Measurements from ENCODE around the gene CCT2.

Gene CCT2

DNA sequence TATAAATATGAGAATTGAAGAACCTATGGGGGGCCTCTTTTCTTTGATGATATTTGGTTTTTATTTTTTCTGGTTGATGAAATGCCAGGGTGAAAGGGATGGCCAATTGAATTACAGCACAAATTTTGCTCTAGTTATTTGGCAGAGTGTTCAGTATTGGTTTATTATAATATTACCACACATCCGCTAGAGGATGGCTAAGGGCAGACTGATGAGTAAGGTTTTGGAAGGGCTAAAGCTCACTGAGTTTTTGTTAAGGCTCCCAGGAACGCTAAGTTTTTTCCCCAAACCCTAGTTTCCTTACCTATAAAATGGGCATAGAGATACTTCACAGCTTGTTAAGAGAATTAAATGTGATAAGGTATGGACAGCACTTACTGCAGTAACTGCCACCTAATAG, 59.8 kb downstream of the CCT2 start:
- no peak overlapping the region for H3K4me3 ChIP-seq (ENCODE audit: control insufficient read depth, low read depth, low read length)
- no peak for DNase-seq (ENCODE audit: low read depth)
- TF ChIP-seq, protein P1, sequence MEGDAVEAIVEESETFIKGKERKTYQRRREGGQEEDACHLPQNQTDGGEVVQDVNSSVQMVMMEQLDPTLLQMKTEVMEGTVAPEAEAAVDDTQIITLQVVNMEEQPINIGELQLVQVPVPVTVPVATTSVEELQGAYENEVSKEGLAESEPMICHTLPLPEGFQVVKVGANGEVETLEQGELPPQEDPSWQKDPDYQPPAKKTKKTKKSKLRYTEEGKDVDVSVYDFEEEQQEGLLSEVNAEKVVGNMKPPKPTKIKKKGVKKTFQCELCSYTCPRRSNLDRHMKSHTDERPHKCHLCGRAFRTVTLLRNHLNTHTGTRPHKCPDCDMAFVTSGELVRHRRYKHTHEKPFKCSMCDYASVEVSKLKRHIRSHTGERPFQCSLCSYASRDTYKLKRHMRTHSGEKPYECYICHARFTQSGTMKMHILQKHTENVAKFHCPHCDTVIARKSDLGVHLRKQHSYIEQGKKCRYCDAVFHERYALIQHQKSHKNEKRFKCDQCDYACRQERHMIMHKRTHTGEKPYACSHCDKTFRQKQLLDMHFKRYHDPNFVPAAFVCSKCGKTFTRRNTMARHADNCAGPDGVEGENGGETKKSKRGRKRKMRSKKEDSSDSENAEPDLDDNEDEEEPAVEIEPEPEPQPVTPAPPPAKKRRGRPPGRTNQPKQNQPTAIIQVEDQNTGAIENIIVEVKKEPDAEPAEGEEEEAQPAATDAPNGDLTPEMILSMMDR (IDR thresholded peaks at IDR 0.05; ENCODE audit: control insufficient read depth, insufficient read depth, low read depth, low read length, missing control alignments), result no peak

DNA sequence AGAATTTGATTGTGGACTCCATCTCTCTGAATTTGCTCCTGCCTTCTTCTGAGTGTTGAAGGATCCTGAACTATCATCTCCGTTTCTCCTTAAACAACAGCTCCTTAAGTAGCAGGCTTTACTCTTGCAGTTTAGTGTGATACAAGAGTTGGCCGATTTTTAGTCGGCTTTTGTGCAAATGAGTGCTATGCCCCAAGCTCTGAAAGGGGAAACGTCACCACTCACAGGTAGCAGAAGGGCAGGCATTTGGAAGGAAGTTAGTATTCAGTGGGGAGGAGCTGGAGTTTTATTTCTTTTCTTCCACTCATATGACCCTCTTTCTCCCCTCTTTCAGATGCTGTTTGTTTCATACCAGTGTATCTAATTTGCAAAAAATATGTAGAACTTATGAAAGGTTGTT, 61.9 kb downstream of the CCT2 start:
- TF ChIP-seq, protein P1 (IDR thresholded peaks at IDR 0.05; ENCODE audit: control insufficient read depth, insufficient read depth, low read depth, low read length, missing control alignments), result no peak
- H3K4me3 ChIP-seq (ENCODE audit: control insufficient read depth, low read depth, low read length), result no peak overlapping the region
- DNase-seq (ENCODE audit: low read depth), result no peak

DNA sequence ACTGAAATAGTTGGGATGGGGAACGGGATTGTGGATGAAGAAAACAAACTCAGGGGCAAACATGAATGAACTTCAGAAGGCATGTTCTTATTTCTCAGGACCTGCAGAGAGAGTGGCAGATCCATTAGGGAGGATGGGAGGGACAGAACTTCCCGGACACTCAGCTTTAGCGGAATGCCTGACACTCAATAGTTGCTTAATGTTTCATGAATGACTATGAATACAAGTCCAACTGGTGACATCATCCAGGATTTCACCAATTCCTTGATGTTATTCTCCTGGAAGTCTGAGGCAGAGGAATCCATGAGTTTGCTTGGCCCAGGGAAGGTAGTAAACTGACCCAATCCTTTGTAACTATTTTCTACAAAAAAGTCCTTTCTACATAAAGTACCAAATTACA, 63.2 kb downstream of the CCT2 start:
- TF ChIP-seq, protein P1 (IDR thresholded peaks at IDR 0.05; ENCODE audit: control insufficient read depth, insufficient read depth, low read depth, low read length, missing control alignments), result no peak
- H3K4me3 ChIP-seq (ENCODE audit: control insufficient read depth, low read depth, low read length), result no peak overlapping the region
- DNase-seq (ENCODE audit: low read depth), result peak; percentile 88

DNA sequence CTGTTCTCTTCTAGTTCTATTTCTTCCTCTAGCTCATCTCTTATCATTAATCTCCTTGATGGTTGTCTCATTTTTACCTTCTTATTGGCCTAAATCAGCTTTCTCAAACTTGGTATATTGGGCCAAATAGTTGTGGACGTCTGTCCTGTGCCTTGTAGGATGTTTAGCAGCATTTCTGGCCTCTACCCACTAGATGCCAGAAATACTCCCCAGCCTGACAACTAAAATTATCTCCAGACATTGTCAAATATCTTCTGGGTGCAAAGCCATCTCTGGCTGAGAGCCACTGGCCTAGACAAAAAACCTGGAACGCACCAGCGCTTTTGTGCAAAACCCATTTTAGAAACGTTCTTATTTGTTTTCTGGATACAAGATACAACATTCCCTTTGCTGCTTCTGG, 64.3 kb downstream of the CCT2 start:
- TF ChIP-seq, protein P1 (IDR thresholded peaks at IDR 0.05; ENCODE audit: control insufficient read depth, insufficient read depth, low read depth, low read length, missing control alignments), result no peak
- DNase-seq (ENCODE audit: low read depth), result no peak
- no peak overlapping the region for H3K4me3 ChIP-seq (ENCODE audit: control insufficient read depth, low read depth, low read length)
